ENCODE data around the gene RPS14.

The RPS14 gene

DNA sequence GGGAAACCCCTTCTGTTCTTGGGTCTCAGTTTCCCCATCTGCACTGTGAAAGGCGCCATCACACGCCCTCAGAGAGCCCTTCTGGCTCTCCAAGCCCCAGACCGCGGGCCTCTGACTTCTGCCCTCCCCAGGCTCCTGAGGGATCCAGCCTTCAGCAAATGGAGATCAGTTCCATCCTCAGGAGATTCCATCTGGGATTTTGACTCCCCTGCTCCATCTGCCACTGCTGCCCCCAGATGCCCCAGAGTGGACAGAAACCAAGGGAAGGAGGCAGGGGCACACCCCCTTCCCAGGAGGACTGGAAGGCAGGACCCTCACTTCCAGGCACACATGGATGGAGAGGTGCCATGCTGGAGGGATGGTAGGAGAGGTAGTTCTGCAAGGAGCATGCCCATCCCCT, 18.7 kb upstream of the RPS14 start:
- no peak for TF ChIP-seq POLR2AphosphoS5 (IDR thresholded peaks at IDR 0.05; ENCODE audit: low read depth, low read length)

GRCh38 chr5:150465927-150466326, 16.4 kb upstream of the RPS14 start:
- TF ChIP-seq TAF1 (IDR thresholded peaks at IDR 0.05; ENCODE audit: borderline replicate concordance, insufficient read depth, low read length) (no peak), POLR2AphosphoS5 (IDR thresholded peaks at IDR 0.05; ENCODE audit: low read depth, low read length) (no peak), FOXP2 (optimal IDR thresholded peaks at IDR 0.05; ENCODE audit: borderline replicate concordance, extremely low read depth, extremely low read length, insufficient read depth) (no peak), SIN3A (IDR thresholded peaks at IDR 0.05; ENCODE audit: borderline replicate concordance, insufficient read depth, low read length) (no peak)
- TF ChIP-seq, protein P1, sequence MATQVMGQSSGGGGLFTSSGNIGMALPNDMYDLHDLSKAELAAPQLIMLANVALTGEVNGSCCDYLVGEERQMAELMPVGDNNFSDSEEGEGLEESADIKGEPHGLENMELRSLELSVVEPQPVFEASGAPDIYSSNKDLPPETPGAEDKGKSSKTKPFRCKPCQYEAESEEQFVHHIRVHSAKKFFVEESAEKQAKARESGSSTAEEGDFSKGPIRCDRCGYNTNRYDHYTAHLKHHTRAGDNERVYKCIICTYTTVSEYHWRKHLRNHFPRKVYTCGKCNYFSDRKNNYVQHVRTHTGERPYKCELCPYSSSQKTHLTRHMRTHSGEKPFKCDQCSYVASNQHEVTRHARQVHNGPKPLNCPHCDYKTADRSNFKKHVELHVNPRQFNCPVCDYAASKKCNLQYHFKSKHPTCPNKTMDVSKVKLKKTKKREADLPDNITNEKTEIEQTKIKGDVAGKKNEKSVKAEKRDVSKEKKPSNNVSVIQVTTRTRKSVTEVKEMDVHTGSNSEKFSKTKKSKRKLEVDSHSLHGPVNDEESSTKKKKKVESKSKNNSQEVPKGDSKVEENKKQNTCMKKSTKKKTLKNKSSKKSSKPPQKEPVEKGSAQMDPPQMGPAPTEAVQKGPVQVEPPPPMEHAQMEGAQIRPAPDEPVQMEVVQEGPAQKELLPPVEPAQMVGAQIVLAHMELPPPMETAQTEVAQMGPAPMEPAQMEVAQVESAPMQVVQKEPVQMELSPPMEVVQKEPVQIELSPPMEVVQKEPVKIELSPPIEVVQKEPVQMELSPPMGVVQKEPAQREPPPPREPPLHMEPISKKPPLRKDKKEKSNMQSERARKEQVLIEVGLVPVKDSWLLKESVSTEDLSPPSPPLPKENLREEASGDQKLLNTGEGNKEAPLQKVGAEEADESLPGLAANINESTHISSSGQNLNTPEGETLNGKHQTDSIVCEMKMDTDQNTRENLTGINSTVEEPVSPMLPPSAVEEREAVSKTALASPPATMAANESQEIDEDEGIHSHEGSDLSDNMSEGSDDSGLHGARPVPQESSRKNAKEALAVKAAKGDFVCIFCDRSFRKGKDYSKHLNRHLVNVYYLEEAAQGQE (IDR thresholded peaks at IDR 0.05; ENCODE audit: insufficient read depth in 1 of 2, low read depth in 2 of 2, low read length in 2 of 2): no peak

GRCh38 chr5:150464554-150465012, 15.0 kb upstream of the RPS14 start:
- TF ChIP-seq TAF1 (IDR thresholded peaks at IDR 0.05; ENCODE audit: borderline replicate concordance, insufficient read depth, low read length) (no peak), FOXP2 (optimal IDR thresholded peaks at IDR 0.05; ENCODE audit: borderline replicate concordance, extremely low read depth, extremely low read length, insufficient read depth) (no peak), SIN3A (IDR thresholded peaks at IDR 0.05; ENCODE audit: borderline replicate concordance, insufficient read depth, low read length) (no peak), POLR2AphosphoS5 (IDR thresholded peaks at IDR 0.05; ENCODE audit: low read depth, low read length) (no peak)
- TF ChIP-seq, protein P1 (IDR thresholded peaks at IDR 0.05; ENCODE audit: insufficient read depth in 1 of 2, low read depth in 2 of 2, low read length in 2 of 2): no peak

GRCh38 chr5:150461231-150461630, 11.7 kb upstream of the RPS14 start:
- no peak for TF ChIP-seq FOXP2 (optimal IDR thresholded peaks at IDR 0.05; ENCODE audit: borderline replicate concordance, extremely low read depth, extremely low read length, insufficient read depth)
- TF ChIP-seq SIN3A (IDR thresholded peaks at IDR 0.05; ENCODE audit: borderline replicate concordance, insufficient read depth, low read length): no peak
- no peak for TF ChIP-seq TAF1 (IDR thresholded peaks at IDR 0.05; ENCODE audit: borderline replicate concordance, insufficient read depth, low read length)
- TF ChIP-seq POLR2AphosphoS5 (IDR thresholded peaks at IDR 0.05; ENCODE audit: low read depth, low read length): no peak
- TF ChIP-seq, protein P1 (IDR thresholded peaks at IDR 0.05; ENCODE audit: insufficient read depth in 1 of 2, low read depth in 2 of 2, low read length in 2 of 2): no peak

DNA sequence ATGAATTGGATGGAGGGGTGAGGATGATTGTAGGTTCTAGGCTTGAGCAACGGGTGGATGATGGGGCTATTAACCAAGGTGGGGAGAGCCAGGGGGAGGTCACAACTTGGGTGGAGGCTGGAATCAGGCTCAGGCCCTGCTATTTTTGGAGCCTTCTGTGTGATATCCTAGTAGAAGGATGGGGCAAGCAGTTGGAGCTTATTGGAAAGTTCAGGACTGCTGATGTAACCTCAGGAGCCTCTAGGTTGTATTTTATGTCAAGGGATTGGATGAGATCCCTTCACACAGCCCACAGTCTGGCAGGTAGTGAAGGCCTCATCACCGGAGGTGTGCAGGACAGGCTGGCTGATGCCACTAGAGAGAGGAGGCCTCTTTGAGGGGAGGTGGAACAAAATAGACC, 11.2 kb upstream of the RPS14 start:
- no peak for TF ChIP-seq SIN3A (IDR thresholded peaks at IDR 0.05; ENCODE audit: borderline replicate concordance, insufficient read depth, low read length)

DNA sequence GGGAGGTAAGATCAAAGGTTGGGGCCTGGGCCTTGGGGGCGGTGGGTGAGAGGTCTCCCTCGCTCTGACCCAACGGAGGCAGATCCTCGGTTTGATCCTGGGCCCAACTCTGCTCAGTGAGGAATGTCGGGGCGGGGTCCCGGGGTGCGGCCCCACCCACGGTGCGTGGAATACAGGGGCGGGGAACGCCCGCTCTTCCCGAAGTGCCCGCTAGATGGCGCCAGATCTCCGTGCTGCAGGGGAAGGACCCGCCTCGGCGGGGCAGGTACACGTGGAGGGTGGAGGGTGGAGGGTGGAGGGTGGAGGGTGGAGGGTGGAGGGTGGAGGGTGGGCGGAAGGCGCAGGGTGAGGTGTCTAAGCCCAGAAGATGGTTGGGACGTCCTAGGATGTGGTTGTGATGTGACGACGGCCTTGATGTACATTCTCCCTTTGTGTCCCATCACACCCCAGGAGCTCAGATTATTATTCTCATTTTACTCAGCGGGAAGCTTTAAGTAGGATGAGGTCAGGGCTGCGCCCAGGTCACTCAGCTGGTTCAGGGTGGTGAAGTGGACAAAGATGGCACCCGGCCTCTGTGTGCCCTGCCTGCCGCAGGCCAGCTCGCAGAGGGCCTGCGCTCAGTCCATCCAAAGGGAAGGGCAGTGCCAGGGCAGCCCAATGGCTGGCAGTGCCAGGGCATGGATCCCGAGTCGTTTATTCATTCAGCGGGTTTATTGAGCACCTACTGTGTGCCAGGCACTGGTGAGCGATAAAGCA, 9.4 kb upstream of the RPS14 start:
- TF ChIP-seq FOXP2 (optimal IDR thresholded peaks at IDR 0.05; ENCODE audit: borderline replicate concordance, extremely low read depth, extremely low read length, insufficient read depth): no peak
- TF ChIP-seq SIN3A (IDR thresholded peaks at IDR 0.05; ENCODE audit: borderline replicate concordance, insufficient read depth, low read length): no peak
- TF ChIP-seq, protein P1 (IDR thresholded peaks at IDR 0.05; ENCODE audit: insufficient read depth in 1 of 2, low read depth in 2 of 2, low read length in 2 of 2): no peak
- TF ChIP-seq POLR2AphosphoS5 (IDR thresholded peaks at IDR 0.05; ENCODE audit: low read depth, low read length): no peak
- no peak for TF ChIP-seq TAF1 (IDR thresholded peaks at IDR 0.05; ENCODE audit: borderline replicate concordance, insufficient read depth, low read length)
